Panc1 (cell line): ENCODE data around the gene ENTPD6. TPM values are rescaled to one million over a fixed set of nuclear protein-coding genes. Genes with fewer than 3 reads are reported as not detected.

Source experiments
- ATAC-seq: fragments of 200-7000 bp; cut with Tn5 transposase; 2 replicates; pipeline ENCODE4 v1.9.1; 2020; ENCODE audit warnings: mild to moderate bottlenecking, moderate library complexity
- BruUV-seq: library from RNA; stranded (reverse); fragments of 400-500 nt; replicated peaks from 2 replicates; lab custom pipeline; 2021; lab: Mats Ljungman, UMichigan
- CTCF ChIA-PET: fragments of 300-600 bp; sonication (Branson Sonifier 250); formaldehyde crosslinking; loops from one replicate; lab custom pipeline; 2022; ENCODE audit warnings: antibody characterized with exemption; lab: Charles Lee
- POLR2A ChIA-PET: fragments of 300-600 bp; sonication (Branson Sonifier 250); formaldehyde crosslinking; loops from one replicate; lab custom pipeline; 2022; ENCODE audit warnings: antibody characterized with exemption; lab: Charles Lee
- DNase-seq: peaks from one replicate; pipeline ENCODE4 v3.0.0-alpha.2; 2010; ENCODE audit warnings: low read depth, low spot score
- H3K27ac ChIP-seq: 2 replicates; pipeline ENCODE4 v1.5.1; 2011; ENCODE audit warnings: mild to moderate bottlenecking, low read length, inconsistent platforms
- H3K27me3 ChIP-seq: fragments of 200-500 bp; sonication (Bioruptor generic); 2 replicates; pipeline ENCODE4 v1.6.0; 2014; ENCODE audit warnings: low read length, inconsistent platforms; ENCODE audit not compliant: control insufficient read depth, insufficient read depth
- H3K36me3 ChIP-seq: fragments of 200-500 bp; sonication (Bioruptor generic); 2 replicates; pipeline ENCODE4 v1.5.1; 2014; ENCODE audit warnings: inconsistent platforms, mild to moderate bottlenecking, low read length, moderate library complexity; ENCODE audit not compliant: control insufficient read depth, insufficient read depth
- H3K4me1 ChIP-seq: 2 replicates; pipeline ENCODE4 v1.5.1; 2011; ENCODE audit warnings: inconsistent platforms, mild to moderate bottlenecking, low read length, moderate library complexity; ENCODE audit not compliant: control insufficient read depth, insufficient read depth
- H3K4me3 ChIP-seq, 2 experiments: 2 replicates each; pipeline ENCODE4 v1.5.1; 2011 to 2012; ENCODE audit warnings: low read depth in 2 of 2, low read length in 2 of 2, mild to moderate bottlenecking in 2 of 2, inconsistent platforms in 1 of 2, moderate library complexity in 1 of 2
- H3K9me3 ChIP-seq: fragments of 200-500 bp; sonication (Bioruptor generic); 2 replicates; pipeline ENCODE4 v1.5.1; 2014; ENCODE audit warnings: low read depth, mild to moderate bottlenecking, inconsistent platforms, low read length, moderate library complexity; ENCODE audit not compliant: control insufficient read depth, insufficient read depth
- POLR2AphosphoS5 ChIP-seq: IDR thresholded peaks from 2 replicates; pipeline ENCODE4 v1.6.1; 2012; ENCODE audit warnings: mild to moderate bottlenecking, low read depth, low read length, moderate library complexity
- SIN3A ChIP-seq: IDR thresholded peaks from 2 replicates; pipeline ENCODE4 v1.6.1; 2012; ENCODE audit warnings: low read depth, mild to moderate bottlenecking, low read length, moderate library complexity, borderline replicate concordance; ENCODE audit not compliant: insufficient read depth
- TCF7L2 ChIP-seq: IDR thresholded peaks from 2 replicates; pipeline ENCODE4 v1.6.1; 2011; ENCODE audit warnings: mild to moderate bottlenecking, low read depth, low read length, inconsistent platforms
- in situ Hi-C: cut with HindIII; loops from 2 replicates; pipeline ENCODE4 v1.10.0; 2016; ENCODE audit warnings: low sequenced_read_pairs, low pct_unique_long_range_greater_than_20kb
- intact Hi-C: fragments of 100-400 bp; cut with micrococcal nuclease; formaldehyde crosslinking; loops from one replicate; pipeline ENCODE4 v1.10.0; 2022; ENCODE audit not compliant: unreplicated experiment
- total RNA-seq: library from RNA; stranded (reverse); gene quantifications from one replicate; pipeline ENCODE4 v1.2.1, GENCODE V29; 2021; ENCODE audit not compliant: unreplicated experiment
- TF ChIP-seq, protein P1 (sequence below), 2 experiments: IDR thresholded peaks; 2 replicates each; pipeline ENCODE4 v1.6.1; 2011 to 2012; ENCODE audit warnings: low read depth in 2 of 2, control low read depth in 1 of 2, low read length in 1 of 2, mild to moderate bottlenecking in 1 of 2, moderate library complexity in 1 of 2; ENCODE audit not compliant: insufficient read depth in 1 of 2
- TF ChIP-seq, protein P2 (sequence below): fragments of 450-650 bp; IDR thresholded peaks from 2 replicates; pipeline ENCODE4 v1.5.1; 2017; ENCODE audit warnings: mild to moderate bottlenecking

The ENTPD6 gene
- total RNA-seq, 1 experiment from 2014 or later: 108 TPM

DNA sequence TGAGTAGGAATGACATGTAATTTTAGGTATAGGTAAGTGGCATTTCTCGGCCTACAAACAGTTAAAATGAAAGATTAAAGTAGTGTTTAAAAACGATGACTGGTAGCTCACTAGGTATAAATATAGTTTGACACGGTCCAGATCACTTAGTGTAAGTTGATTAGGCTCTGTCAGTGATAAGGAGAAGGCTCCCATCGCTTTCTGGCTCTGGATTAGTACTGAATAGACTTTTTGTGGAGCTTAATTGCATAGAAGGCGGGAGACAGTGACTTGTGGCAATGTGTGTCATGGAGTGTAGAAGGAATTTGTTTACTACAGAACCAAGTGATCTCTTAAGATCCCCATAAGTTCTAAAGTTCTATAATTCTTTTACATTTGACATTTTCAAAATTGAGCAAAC lies 59.1 kb downstream of the ENTPD6 start:
- BruUV-seq: no TSS peak
- Histone ChIP-seq H3K36me3 (peaks cover 5% of the 10 kb centered on the region), H3K4me1 (peaks cover 65% of the 10 kb centered on the region), H3K27ac (peak overlapping the region; percentile 75), H3K9me3 (no peaks in the 10 kb centered on the region), H3K4me3 (no peak overlapping the region; a peak in 1 of 4 replicates), H3K27me3 (no peaks in the 10 kb centered on the region)
- ChIA-PET POLR2A (interaction anchor here (0.6 kb wide), 1 partner anchor 22 kb away, joined by 3 read pairs; no protein-coding TSS in a partner anchor), CTCF (no interaction called here)
- TF ChIP-seq, protein P1, sequence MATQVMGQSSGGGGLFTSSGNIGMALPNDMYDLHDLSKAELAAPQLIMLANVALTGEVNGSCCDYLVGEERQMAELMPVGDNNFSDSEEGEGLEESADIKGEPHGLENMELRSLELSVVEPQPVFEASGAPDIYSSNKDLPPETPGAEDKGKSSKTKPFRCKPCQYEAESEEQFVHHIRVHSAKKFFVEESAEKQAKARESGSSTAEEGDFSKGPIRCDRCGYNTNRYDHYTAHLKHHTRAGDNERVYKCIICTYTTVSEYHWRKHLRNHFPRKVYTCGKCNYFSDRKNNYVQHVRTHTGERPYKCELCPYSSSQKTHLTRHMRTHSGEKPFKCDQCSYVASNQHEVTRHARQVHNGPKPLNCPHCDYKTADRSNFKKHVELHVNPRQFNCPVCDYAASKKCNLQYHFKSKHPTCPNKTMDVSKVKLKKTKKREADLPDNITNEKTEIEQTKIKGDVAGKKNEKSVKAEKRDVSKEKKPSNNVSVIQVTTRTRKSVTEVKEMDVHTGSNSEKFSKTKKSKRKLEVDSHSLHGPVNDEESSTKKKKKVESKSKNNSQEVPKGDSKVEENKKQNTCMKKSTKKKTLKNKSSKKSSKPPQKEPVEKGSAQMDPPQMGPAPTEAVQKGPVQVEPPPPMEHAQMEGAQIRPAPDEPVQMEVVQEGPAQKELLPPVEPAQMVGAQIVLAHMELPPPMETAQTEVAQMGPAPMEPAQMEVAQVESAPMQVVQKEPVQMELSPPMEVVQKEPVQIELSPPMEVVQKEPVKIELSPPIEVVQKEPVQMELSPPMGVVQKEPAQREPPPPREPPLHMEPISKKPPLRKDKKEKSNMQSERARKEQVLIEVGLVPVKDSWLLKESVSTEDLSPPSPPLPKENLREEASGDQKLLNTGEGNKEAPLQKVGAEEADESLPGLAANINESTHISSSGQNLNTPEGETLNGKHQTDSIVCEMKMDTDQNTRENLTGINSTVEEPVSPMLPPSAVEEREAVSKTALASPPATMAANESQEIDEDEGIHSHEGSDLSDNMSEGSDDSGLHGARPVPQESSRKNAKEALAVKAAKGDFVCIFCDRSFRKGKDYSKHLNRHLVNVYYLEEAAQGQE (IDR thresholded peaks at IDR 0.05; ENCODE audit: insufficient read depth in 1 of 2, low read depth in 2 of 2, low read length in 1 of 2): no peak
- no peak for TF ChIP-seq TCF7L2
- no peak for TF ChIP-seq SIN3A
- TF ChIP-seq POLR2AphosphoS5: no peak
- TF ChIP-seq, protein P2, sequence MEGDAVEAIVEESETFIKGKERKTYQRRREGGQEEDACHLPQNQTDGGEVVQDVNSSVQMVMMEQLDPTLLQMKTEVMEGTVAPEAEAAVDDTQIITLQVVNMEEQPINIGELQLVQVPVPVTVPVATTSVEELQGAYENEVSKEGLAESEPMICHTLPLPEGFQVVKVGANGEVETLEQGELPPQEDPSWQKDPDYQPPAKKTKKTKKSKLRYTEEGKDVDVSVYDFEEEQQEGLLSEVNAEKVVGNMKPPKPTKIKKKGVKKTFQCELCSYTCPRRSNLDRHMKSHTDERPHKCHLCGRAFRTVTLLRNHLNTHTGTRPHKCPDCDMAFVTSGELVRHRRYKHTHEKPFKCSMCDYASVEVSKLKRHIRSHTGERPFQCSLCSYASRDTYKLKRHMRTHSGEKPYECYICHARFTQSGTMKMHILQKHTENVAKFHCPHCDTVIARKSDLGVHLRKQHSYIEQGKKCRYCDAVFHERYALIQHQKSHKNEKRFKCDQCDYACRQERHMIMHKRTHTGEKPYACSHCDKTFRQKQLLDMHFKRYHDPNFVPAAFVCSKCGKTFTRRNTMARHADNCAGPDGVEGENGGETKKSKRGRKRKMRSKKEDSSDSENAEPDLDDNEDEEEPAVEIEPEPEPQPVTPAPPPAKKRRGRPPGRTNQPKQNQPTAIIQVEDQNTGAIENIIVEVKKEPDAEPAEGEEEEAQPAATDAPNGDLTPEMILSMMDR: no peak
- DNase-seq (no peak), ATAC-seq (no peak)
- intact Hi-C loops (no loop called here), in situ Hi-C loops (no loop called here)

- intact Hi-C loops: no loop called here
Observed at GRCh38 chr20:25254986-25255680, 59.6 kb downstream of the ENTPD6 start.

More at GRCh38 chr20:25254986-25255680, 59.6 kb downstream of the ENTPD6 start:
- no peak for DNase-seq
- in situ Hi-C loops: no loop called here
- BruUV-seq: no TSS peak
- peak; percentile 65 for ATAC-seq
- TF ChIP-seq, protein P1 (IDR thresholded peaks at IDR 0.05; ENCODE audit: insufficient read depth in 1 of 2, low read depth in 2 of 2, low read length in 1 of 2): no peak
- TF ChIP-seq TCF7L2 (no peak), SIN3A (no peak), POLR2AphosphoS5 (no peak; the same call in 1 of the 2 replicates)
- TF ChIP-seq, protein P2: no peak; the same call in 1 of the 2 replicates
- Histone ChIP-seq H3K27ac (peak overlapping the region; percentile 75), H3K27me3 (no peaks in the 10 kb centered on the region), H3K36me3 (peaks cover 10% of the 10 kb centered on the region), H3K9me3 (no peaks in the 10 kb centered on the region), H3K4me3 (peak overlapping the region in 1 of 2 experiments; percentile 21; a peak in 2 of 4 replicates), H3K4me1 (peaks cover 65% of the 10 kb centered on the region)
- POLR2A ChIA-PET: interaction anchor here (0.6 kb wide), 1 partner anchor 1628 kb away, joined by 3 read pairs; no protein-coding TSS in a partner anchor
- CTCF ChIA-PET: interaction anchor here (0.6 kb wide), 1 partner anchor 13 kb away, joined by 3 read pairs; no protein-coding TSS in a partner anchor
